Spleen (tissue), 11 donors: ENCODE results near the gene CXCL14. TPM values are rescaled to one million over a fixed set of nuclear protein-coding genes. Genes with fewer than 3 reads are reported as not detected.

Experiments used
- DNase-seq: peaks from one replicate; pipeline ENCODE4 v3.0.0-alpha.2; 2020
- H3K27ac ChIP-seq, 8 donors: fragments of 200-600 bp; sonication (generic) in 7 of 8; 1 replicate in 4 of 8; 2 replicates in 4 of 8; pipeline versions ENCODE4 v1.5.0 to v1.8.0; 2016 to 2021; ENCODE audit warnings: inconsistent platforms in 4 of 8, mild to moderate bottlenecking in 4 of 8, moderate library complexity in 1 of 8
- H3K27me3 ChIP-seq, 7 donors: fragments of 200-600 bp; sonication (generic) in 6 of 7; replicated peaks in 1 of 7; 1 replicate in 4 of 7; 2 replicates in 3 of 7; pipeline versions ENCODE4 v1.5.0 to v1.8.0; 2016 to 2021; ENCODE audit warnings: inconsistent platforms in 3 of 7, mild to moderate bottlenecking in 1 of 7
- H3K36me3 ChIP-seq, 6 donors: fragments of 200-600 bp; sonication (generic) in 5 of 6; 1 replicate in 4 of 6; 2 replicates in 2 of 6; pipeline versions ENCODE4 v1.5.0 to v1.8.0; 2016 to 2021; ENCODE audit warnings: inconsistent platforms in 2 of 6
- H3K4me1 ChIP-seq, 6 donors: fragments of 200-600 bp; sonication (generic) in 5 of 6; 1 replicate in 3 of 6; 2 replicates in 3 of 6; pipeline versions ENCODE4 v1.5.0 to v1.8.0; 2016 to 2021; ENCODE audit warnings: inconsistent platforms in 3 of 6
- H3K4me3 ChIP-seq, 8 donors: fragments of 200-600 bp; sonication (generic) in 7 of 8; 1 replicate in 4 of 8; 2 replicates in 4 of 8; pipeline versions ENCODE4 v1.5.0 to v1.8.0; 2016 to 2021; ENCODE audit warnings: inconsistent platforms in 4 of 8, mild to moderate bottlenecking in 4 of 8, moderate library complexity in 2 of 8
- H3K9me3 ChIP-seq, 8 donors: fragments of 200-600 bp; sonication (generic) in 7 of 8; 1 replicate in 4 of 8; 2 replicates in 4 of 8; pipeline versions ENCODE4 v1.5.0 to v1.8.0; 2016 to 2021; ENCODE audit warnings: inconsistent platforms in 4 of 8
- CTCF ChIP-seq, 11 experiments: fragments of 200-600 bp in 7 of 11; fragments of 450-650 bp in 4 of 11; sonication (generic) in 4 of 11; IDR thresholded peaks in 8 of 11; conservative IDR thresholded peaks in 3 of 11; 1 replicate in 7 of 11; 2 replicates in 4 of 11; pipeline versions ENCODE4 v1.4.0 to v1.8.0; 2016 to 2021; ENCODE audit warnings: antibody characterized with exemption in 11 of 11, inconsistent platforms in 4 of 11, mild to moderate bottlenecking in 1 of 11
- POLR2A ChIP-seq, 3 donors: fragments of 450-650 bp; IDR thresholded peaks; one replicate each; pipeline ENCODE4 v1.5.1; 2017; ENCODE audit warnings: antibody characterized with exemption in 3 of 3, mild to moderate bottlenecking in 1 of 3
- POLR2AphosphoS5 ChIP-seq, 3 donors: sonication (generic); formaldehyde crosslinking; IDR thresholded peaks; one replicate each; pipeline ENCODE4 v1.5.1; 2017; ENCODE audit warnings: antibody characterized with exemption in 3 of 3
- WGBS, 5 donors: extraction: QIAGEN DNeasy Blood & Tissue Kit in 3 of 5; methylation state at CpG; one replicate each; pipeline versions ENCODE4 v1.1.5 to v1.1.7; 2013 to 2018; 5-methylcytosine and 5-hydroxymethylcytosine counted together
- intact Hi-C: fragments of 100-400 bp; cut with DNase I; formaldehyde crosslinking; loops from one replicate; pipeline ENCODE4 v1.15.0; 2023; ENCODE audit warnings: low total_unique reads
- polyA plus RNA-seq, 3 donors: library from polyadenylated mRNA; stranded (reverse); fragments of 200-250 nt; gene quantifications; one replicate each; pipeline ENCODE4 v1.2.1, GENCODE V29; 2013
- total RNA-seq, 7 donors: library from RNA; depleted of rRNA in 3 of 7; stranded (reverse); fragments of >200 nt in 3 of 7; fragmentation: NEBNext Ultra II Directional in 4 of 7; extraction: Animal tissue kit (Norgen Biotek cat#: 25700) in 4 of 7; gene quantifications; one replicate each; pipeline versions ENCODE4 v1.1.0 to v1.2.1, GENCODE V29; 2016 to 2021
- donor health status: healthy with polysubstance abuse.
- donor health status: DM: no; HTN: no; CAD: no; lungs with moderate emphysema.
- donor health status: DM: no; HTN: no; CAD: no.
- donor health status: Bipolar disorder and iron deficiency.
- donor health status: healthy.
- donor health status: DM: no; HTN: no; CAD: no.
- donor health status: DM: yes; HTN: yes; CAD: no.

CXCL14 gene
- total and polyA plus RNA-seq, 10 donors: 10.3 to 67.1 (median 43.5) TPM

GRCh38 chr5:135587721-135588663, 9.2 kb upstream of the CXCL14 start:
- 71 to 85% (median 82%) methylated on average over 17 of the region's 17 CpGs for WGBS, 5 donors
- Histone ChIP-seq H3K27me3 (peaks cover 0 to 38% (median 0%) of the 10 kb centered on the region in 7 donors), H3K36me3 (no peaks in the 10 kb centered on the region), H3K4me3 (no peak overlapping the region), H3K27ac (no peak overlapping the region), H3K4me1 (no peaks in the 10 kb centered on the region), H3K9me3 (no peaks in the 10 kb centered on the region)
- DNase-seq: no peak
- TF ChIP-seq POLR2AphosphoS5 (IDR thresholded peaks at IDR 0.05) (no peak), POLR2A (IDR thresholded peaks at IDR 0.05) (no peak), CTCF (IDR thresholded peaks at IDR 0.05 in 8 of 11, conservative IDR thresholded peaks at IDR 0.05 in 3 of 11) (no peak)
- intact Hi-C loops: no loop called here

GRCh38 chr5:135584918-135585317, 6.1 kb upstream of the CXCL14 start:
- H3K4me1 ChIP-seq: no peaks in the 10 kb centered on the region
- 91 to 96% (median 93%) methylated on average over 6 of the region's 6 CpGs for WGBS, 5 donors
- H3K9me3 ChIP-seq: no peaks in the 10 kb centered on the region
- DNase-seq: peak; percentile 71
- intact Hi-C loops: no loop called here
- peaks cover 0 to 55% (median 11%) of the 10 kb centered on the region in 7 donors for H3K27me3 ChIP-seq
- TF ChIP-seq POLR2A (IDR thresholded peaks at IDR 0.05) (no peak), POLR2AphosphoS5 (IDR thresholded peaks at IDR 0.05) (no peak), CTCF (IDR thresholded peaks at IDR 0.05 in 8 of 11, conservative IDR thresholded peaks at IDR 0.05 in 3 of 11) (no peak)
- no peaks in the 10 kb centered on the region for H3K36me3 ChIP-seq
- H3K27ac ChIP-seq: no peak overlapping the region
- no peak overlapping the region for H3K4me3 ChIP-seq

GRCh38 chr5:135584276-135584675, 5.5 kb upstream of the CXCL14 start:
- no peaks in the 10 kb centered on the region for H3K9me3 ChIP-seq
- peaks cover 0 to 6% (median 2%) of the 10 kb centered on the region in 6 donors for H3K4me1 ChIP-seq
- H3K27ac ChIP-seq: no peak overlapping the region
- H3K36me3 ChIP-seq: no peaks in the 10 kb centered on the region
- no peak for TF ChIP-seq CTCF (IDR thresholded peaks at IDR 0.05 in 8 of 11, conservative IDR thresholded peaks at IDR 0.05 in 3 of 11)
- no peak for TF ChIP-seq POLR2A (IDR thresholded peaks at IDR 0.05)
- DNase-seq: no peak
- peaks cover 0 to 62% (median 17%) of the 10 kb centered on the region in 7 donors for H3K27me3 ChIP-seq
- 79 to 90% (median 85%) methylated on average over 2 of the region's 2 CpGs for WGBS, 5 donors
- no peak overlapping the region for H3K4me3 ChIP-seq
- intact Hi-C loops: no loop called here

GRCh38 chr5:135582099-135582781, 3.4 kb upstream of the CXCL14 start:
- H3K9me3 ChIP-seq: no peaks in the 10 kb centered on the region
- H3K36me3 ChIP-seq: no peaks in the 10 kb centered on the region

More at GRCh38 chr5:135582099-135582781, 3.4 kb upstream of the CXCL14 start:
- Histone ChIP-seq H3K27ac (no peak overlapping the region), H3K4me3 (no peak overlapping the region), H3K27me3 (peaks cover 0 to 82% (median 35%) of the 10 kb centered on the region in 7 donors), H3K4me1 (peaks cover 0 to 18% (median 7%) of the 10 kb centered on the region in 6 donors)
- 60 to 75% (median 65%) methylated on average over 6 of the region's 6 CpGs for WGBS, 5 donors
- intact Hi-C loops: no loop called here
- TF ChIP-seq POLR2A (IDR thresholded peaks at IDR 0.05) (no peak), CTCF (IDR thresholded peaks at IDR 0.05 in 8 of 11, conservative IDR thresholded peaks at IDR 0.05 in 3 of 11) (no peak), POLR2AphosphoS5 (IDR thresholded peaks at IDR 0.05) (no peak)
- no peak for DNase-seq
